ENCODE results near the gene SLC38A7.

Gene SLC38A7

DNA sequence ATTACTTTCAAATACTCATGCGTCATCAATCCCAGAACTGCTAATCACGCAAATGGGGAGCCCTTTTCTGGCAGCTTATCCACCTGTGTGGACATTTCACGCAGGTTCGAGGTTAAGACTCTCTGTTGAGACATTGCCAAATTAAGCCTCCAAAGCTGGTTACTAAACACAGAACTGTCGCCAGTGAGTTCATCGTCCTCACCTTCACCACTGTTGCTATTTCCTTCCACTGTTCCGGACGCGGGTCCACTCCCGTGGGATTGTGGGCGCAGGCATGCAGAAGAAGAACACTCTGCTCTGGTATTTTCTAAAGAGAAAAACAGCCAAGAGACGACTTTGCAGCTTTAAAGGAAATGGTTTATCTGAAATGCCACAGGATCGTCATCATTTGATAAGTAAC lies 33.4 kb upstream of the SLC38A7 start:
- no peaks in the 10 kb centered on the region for H3K27me3 ChIP-seq (ENCODE audit: insufficient read depth, poor library complexity, severe bottlenecking)
- TF ChIP-seq, protein P1, sequence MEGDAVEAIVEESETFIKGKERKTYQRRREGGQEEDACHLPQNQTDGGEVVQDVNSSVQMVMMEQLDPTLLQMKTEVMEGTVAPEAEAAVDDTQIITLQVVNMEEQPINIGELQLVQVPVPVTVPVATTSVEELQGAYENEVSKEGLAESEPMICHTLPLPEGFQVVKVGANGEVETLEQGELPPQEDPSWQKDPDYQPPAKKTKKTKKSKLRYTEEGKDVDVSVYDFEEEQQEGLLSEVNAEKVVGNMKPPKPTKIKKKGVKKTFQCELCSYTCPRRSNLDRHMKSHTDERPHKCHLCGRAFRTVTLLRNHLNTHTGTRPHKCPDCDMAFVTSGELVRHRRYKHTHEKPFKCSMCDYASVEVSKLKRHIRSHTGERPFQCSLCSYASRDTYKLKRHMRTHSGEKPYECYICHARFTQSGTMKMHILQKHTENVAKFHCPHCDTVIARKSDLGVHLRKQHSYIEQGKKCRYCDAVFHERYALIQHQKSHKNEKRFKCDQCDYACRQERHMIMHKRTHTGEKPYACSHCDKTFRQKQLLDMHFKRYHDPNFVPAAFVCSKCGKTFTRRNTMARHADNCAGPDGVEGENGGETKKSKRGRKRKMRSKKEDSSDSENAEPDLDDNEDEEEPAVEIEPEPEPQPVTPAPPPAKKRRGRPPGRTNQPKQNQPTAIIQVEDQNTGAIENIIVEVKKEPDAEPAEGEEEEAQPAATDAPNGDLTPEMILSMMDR (IDR thresholded peaks at IDR 0.05; ENCODE audit: poor library complexity, severe bottlenecking), result no peak
- no peaks in the 10 kb centered on the region for H3K9me3 ChIP-seq (ENCODE audit: severe bottlenecking)
- H3K4me3 ChIP-seq (ENCODE audit: severe bottlenecking), result no peak overlapping the region
- ATAC-seq (ENCODE audit: low read depth) (no peak), DNase-seq (ENCODE audit: low spot score) (no peak)
- H3K4me1 ChIP-seq (ENCODE audit: insufficient read depth, poor library complexity, severe bottlenecking), result no peaks in the 10 kb centered on the region
- no peak overlapping the region for H3K27ac ChIP-seq (ENCODE audit: poor library complexity, severe bottlenecking)
- peaks cover 93% of the 10 kb centered on the region for H3K36me3 ChIP-seq (ENCODE audit: low read depth)

DNA sequence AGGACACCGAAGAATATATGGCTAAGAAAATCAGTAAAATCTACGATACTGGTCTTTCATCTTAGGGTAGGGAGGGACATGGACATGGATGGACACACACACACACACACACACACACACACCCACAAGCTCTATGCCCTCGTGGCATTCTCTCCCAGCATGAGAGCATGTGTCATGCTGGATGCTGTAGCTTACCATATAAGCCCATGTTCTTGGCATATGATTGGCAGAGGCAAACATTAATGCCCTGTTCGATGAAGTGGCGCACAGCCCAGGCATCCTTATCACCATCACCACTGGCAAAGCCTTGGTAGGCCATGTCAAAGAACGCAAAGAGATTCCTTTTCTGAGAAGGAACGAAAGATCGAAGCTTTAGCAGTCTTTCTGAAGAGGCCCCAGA lies 31.9 kb upstream of the SLC38A7 start:
- Histone ChIP-seq H3K27me3 (ENCODE audit: insufficient read depth, poor library complexity, severe bottlenecking) (no peaks in the 10 kb centered on the region), H3K27ac (ENCODE audit: poor library complexity, severe bottlenecking) (no peak overlapping the region), H3K4me3 (ENCODE audit: severe bottlenecking) (no peak overlapping the region), H3K36me3 (ENCODE audit: low read depth) (peaks cover 90% of the 10 kb centered on the region), H3K4me1 (ENCODE audit: insufficient read depth, poor library complexity, severe bottlenecking) (no peaks in the 10 kb centered on the region), H3K9me3 (ENCODE audit: severe bottlenecking) (no peaks in the 10 kb centered on the region)
- TF ChIP-seq, protein P1 (IDR thresholded peaks at IDR 0.05; ENCODE audit: poor library complexity, severe bottlenecking), result no peak
- ATAC-seq (ENCODE audit: low read depth), result no peak
- no peak for DNase-seq (ENCODE audit: low spot score)

- no peaks in the 10 kb centered on the region for H3K9me3 ChIP-seq (ENCODE audit: severe bottlenecking)
- H3K27me3 ChIP-seq (ENCODE audit: insufficient read depth, poor library complexity, severe bottlenecking), result no peaks in the 10 kb centered on the region
- no peak for ATAC-seq (ENCODE audit: low read depth)
- no peak overlapping the region for H3K27ac ChIP-seq (ENCODE audit: poor library complexity, severe bottlenecking)
- peaks cover 83% of the 10 kb centered on the region for H3K36me3 ChIP-seq (ENCODE audit: low read depth)
- no peak overlapping the region for H3K4me3 ChIP-seq (ENCODE audit: severe bottlenecking)
- TF ChIP-seq, protein P1 (IDR thresholded peaks at IDR 0.05; ENCODE audit: poor library complexity, severe bottlenecking), result no peak
- DNase-seq (ENCODE audit: low spot score), result no peak
- no peaks in the 10 kb centered on the region for H3K4me1 ChIP-seq (ENCODE audit: insufficient read depth, poor library complexity, severe bottlenecking)
Measured at GRCh38 chr16:58713742-58714141, 29.2 kb upstream of the SLC38A7 start.

GRCh38 chr16:58709333-58709732 lies 24.8 kb upstream of the SLC38A7 start:
- no peaks in the 10 kb centered on the region for H3K9me3 ChIP-seq (ENCODE audit: severe bottlenecking)
- no peak overlapping the region for H3K27ac ChIP-seq (ENCODE audit: poor library complexity, severe bottlenecking)
- no peak overlapping the region for H3K4me3 ChIP-seq (ENCODE audit: severe bottlenecking)
- H3K4me1 ChIP-seq (ENCODE audit: insufficient read depth, poor library complexity, severe bottlenecking), result no peaks in the 10 kb centered on the region
- no peak for DNase-seq (ENCODE audit: low spot score)
- peaks cover 64% of the 10 kb centered on the region for H3K36me3 ChIP-seq (ENCODE audit: low read depth)
- no peaks in the 10 kb centered on the region for H3K27me3 ChIP-seq (ENCODE audit: insufficient read depth, poor library complexity, severe bottlenecking)
- TF ChIP-seq, protein P1 (IDR thresholded peaks at IDR 0.05; ENCODE audit: poor library complexity, severe bottlenecking), result no peak
- no peak for ATAC-seq (ENCODE audit: low read depth)

GRCh38 chr16:58699151-58699550 lies 14.6 kb upstream of the SLC38A7 start:
- Histone ChIP-seq H3K4me3 (ENCODE audit: severe bottlenecking) (no peak overlapping the region), H3K4me1 (ENCODE audit: insufficient read depth, poor library complexity, severe bottlenecking) (no peaks in the 10 kb centered on the region), H3K9me3 (ENCODE audit: severe bottlenecking) (no peaks in the 10 kb centered on the region), H3K27ac (ENCODE audit: poor library complexity, severe bottlenecking) (no peak overlapping the region), H3K36me3 (ENCODE audit: low read depth) (no peaks in the 10 kb centered on the region), H3K27me3 (ENCODE audit: insufficient read depth, poor library complexity, severe bottlenecking) (no peaks in the 10 kb centered on the region)
- TF ChIP-seq, protein P1 (IDR thresholded peaks at IDR 0.05; ENCODE audit: poor library complexity, severe bottlenecking), result no peak
- ATAC-seq (ENCODE audit: low read depth), result no peak
- no peak for DNase-seq (ENCODE audit: low spot score)
